ENCODE data around the gene PRKN.

PRKN gene

DNA sequence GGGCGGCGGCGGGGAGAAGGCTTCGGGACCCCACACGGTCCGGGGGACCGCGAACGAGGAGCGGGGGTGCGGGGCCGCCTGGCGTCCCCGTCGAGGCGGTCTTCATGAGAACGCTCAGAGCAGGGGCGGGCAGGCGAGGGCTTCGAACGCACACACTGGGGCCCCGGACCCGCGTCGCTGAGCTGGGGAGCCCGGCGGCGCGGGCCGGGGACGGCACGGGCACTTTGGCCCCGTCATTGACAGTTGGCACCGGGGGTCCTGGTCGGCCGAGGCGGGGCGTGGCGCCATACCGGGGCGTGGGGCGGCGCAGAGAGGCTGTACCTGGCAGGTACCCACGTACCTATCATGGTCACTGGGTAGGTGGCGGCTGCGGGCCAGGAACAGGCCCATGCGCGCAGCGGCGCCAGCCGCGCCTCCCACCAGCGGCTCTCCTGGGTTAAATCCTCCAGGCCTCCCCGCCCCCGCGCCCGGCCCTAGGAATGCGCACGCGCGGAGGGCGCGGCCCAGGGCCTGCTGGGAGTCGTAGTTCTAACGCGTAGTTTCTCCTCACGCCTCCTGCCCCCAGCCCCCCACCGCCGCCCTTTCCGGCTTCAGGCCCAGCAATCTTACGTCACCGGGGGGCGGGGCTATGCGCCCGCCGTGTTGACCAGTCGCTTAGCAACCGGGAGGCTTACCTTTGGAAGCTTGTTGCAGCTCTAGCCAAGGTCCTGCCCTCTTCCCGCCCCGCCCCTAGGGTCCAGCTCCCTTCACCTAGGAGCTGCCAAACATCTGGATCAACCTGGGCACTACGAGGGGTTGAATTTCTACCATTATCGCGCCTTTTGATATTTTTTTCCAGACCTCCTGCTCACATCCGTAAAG is at the start of gene PRKN, which contains the start of gene PACRG:
TSS of gene PRKN (minus strand) at position 445 of the 861 bp plus-strand sequence.
TSS of gene PACRG (plus strand) at position 653 of the 861 bp plus-strand sequence.
- peak; percentile 94 to 99 for DNase-seq

DNA sequence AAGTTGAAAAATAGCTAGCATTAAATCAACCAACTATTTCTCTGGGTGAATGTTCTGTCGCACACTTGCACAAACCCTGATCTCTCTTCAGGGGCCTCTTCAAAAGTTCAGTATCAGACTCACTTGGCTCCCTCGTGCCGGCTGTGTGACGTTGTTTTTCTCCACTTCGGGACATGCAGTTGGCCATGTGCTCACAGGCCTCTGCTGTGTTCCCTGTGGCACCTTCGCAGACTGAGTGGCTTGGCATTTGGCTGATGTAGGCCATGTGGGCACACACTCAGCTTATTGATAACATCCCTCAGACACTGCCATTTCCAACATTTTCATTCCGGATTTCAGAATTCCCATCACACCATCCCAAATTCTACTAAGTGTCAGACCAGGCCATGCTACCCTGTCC is 49.5 kb upstream of the PRKN start:
- no peak for DNase-seq

DNA sequence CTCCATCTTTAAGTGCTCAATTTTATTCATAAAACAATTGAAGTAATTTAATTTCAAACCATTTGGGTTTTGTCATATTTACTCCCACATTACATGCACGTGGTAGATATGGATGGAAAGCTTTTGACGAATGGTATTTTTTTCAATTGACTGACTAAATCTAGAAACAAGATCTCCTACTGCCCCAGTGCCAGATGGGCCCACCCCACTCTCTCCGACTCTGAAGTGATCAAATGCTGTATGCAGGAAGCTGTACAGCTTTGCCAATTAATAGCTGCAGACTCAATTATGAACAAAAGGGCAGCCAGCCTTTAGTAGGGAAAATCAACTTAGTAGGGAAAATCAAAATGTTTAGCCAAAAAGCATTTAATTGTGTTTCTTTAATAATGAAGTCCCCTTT is 46.4 kb upstream of the PRKN start:
- no peak for DNase-seq

DNA sequence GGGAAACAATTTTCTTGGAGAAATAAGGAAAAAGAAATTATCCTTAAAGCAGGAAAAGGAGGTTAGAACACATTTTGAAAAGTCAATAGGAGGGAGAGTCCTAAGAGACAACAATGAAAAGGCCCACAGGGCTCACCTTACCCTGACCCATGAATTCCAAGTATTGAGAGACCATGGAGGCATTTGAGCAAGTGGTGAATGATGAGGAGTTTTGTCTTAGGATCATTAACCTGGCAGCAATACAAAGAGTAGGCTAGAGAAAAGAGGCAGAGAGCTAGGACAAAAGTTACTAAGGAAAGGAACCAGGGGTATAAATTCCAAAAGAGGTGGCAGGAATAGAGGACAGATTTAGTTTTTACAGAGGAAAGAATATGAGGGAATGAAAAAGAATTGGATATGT is 44.9 kb upstream of the PRKN start:
- DNase-seq, result no peak

DNA sequence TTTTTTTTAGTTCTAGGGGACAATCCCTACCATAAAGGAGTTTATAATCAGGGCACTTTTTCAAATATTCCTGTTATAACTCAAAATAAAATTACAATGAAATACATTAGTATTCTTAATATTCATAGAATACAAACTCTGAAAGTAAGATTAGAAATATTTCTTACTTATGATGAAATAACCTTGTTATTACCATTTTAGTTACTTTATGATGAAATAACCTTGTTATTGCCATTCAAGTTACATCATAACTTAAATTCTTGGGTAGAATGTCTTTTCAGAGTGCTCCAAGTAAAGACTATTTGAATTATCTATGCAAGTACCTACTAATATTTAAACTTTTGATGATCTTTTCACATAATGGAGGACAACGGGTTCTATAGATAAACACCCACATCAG is 43.4 kb upstream of the PRKN start:
- no peak for DNase-seq

DNA sequence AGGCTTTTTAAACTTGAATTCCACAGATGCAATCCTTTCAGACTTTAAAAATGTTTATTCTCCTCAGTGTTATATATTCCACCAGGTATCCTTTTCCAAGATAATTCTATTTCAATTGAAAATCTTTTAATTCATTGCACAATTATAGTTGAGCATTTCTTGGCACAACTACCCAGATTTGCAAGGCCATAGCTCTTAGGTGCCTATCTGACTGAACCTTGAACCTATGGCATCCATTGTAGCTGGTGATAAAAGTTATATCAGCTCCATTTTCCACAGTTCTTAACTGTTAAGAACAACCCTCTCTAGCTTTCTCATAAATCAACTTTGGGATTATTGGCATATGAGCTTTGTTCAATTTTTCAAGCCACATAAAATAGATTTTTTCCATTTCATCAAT is 42.6 kb upstream of the PRKN start:
- DNase-seq, result no peak

DNA sequence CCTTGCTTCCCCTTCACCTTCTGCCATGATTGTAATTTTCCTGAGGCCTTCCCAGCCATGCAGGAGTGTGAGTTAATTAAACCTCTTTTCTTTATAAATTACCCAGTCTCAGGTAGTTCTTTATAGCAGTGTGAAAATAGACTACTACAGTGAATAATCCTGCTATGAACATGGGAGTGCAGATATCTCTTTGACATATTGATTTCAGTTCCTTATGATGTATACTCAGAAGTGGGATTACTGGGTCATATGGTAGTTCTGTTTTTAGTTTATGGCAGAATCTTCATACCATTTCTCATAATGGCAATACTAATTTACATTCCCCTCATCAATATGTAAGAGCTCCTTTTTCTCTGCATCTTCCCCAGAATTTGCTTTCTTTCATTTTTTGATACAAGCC is 26.2 kb upstream of the PRKN start:
- DNase-seq, result no peak

DNA sequence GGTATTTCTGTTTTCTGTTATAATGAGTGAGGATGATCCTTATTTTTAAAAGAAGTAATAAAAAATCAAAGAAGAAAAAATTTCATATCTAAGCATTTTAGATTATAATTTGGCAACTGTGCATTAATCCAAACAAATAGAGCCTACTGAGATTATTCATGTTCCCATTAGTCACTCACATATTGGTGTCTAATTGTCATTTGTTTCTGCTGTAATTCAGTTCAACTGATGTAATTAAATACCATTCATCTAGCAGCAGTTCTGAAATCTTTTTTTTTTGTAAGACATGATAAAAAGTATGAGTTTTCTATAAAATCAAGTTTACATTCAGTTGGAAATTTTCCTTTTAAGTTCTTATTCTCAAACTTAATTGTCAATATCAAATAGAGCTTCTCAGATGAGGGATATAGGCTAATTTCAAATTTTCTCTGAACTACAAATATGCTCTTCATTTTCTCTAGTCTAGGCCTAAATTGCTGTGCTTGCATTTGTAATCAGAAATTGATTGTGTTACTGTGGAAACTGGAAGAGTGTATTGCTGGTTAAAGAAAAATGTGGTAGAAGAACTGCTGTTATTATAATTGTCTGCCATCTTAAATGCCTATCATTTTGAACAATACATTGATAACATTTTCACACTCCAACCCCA is 23.8 kb upstream of the PRKN start:
- no peak for DNase-seq

DNA sequence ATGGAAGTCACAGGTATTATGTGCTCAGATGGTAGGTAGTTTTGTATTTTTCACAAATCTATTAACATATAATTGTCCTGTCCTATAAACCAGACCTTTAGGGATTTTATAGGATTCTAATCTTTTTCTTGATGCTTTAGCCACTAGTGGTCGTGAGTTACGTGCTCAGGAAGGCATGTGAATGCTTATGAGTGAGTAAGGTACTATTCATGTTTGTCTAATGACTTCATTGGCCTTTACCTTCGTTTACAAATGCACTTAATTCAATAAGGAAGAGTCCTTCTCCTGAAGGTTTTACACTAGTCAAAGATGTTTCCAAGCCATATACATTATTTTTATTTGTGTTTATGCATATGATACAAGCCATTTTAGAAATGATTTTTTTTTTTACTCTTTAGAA is 23.2 kb upstream of the PRKN start:
- no peak for DNase-seq

DNA sequence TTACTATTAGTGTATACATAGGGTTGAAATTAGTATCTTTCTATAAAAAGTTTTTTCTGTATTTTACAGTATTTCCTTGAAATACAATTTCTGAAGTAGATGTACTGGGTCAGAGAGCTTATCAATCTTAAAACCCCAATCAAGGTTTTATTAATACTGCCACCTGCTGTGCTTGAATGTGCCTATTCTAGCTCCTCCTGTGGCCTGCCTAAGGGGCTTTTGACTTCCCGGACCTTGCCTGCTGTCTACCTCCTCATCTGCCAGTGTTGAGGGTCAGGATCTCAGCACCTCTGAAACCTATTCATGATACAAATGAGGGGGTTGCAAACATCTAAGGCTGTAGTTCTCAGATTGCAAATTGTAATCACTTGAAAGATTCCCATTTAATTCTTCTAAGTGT is 9.4 kb upstream of the PRKN start:
- DNase-seq, result no peak

DNA sequence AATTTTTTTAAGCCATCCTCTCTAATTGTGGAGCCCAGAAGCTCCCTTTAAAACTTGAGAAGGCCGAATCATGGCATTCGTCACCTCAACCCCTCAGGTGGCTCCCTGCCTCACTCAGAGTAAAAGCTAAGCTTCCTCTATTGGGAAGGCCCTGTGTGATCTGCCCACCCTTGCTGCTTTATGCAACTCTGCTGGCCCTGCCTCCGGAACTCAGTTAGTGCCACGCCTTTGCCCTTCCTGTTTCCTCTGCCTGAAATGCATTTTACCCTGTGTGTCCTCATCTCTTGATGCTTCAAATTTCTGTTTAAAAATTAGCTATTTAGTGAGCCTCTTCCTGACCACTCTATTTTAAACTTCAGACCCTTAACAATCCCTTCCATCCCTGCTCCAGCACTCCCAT is 5.9 kb upstream of the PRKN start:
- DNase-seq, result no peak

DNA sequence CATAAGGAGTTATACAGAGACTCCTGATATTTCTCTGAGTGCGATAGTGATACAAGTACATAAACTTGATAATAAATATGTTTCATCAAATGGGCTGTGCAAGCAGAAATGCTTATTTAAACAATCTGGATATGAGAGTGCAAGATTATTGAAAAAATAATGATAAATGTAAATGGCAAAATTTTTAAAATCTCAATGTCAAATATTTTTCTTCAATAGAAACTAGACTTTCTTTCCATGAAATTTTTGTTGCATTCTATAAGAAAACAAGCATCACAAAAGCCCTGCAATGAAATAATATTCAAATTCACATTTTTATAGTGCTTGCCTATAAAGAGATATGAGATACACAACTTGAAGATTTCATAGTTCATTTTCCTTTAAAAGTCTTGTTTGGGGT is 2.9 kb upstream of the PRKN start:
- DNase-seq, result no peak

DNA sequence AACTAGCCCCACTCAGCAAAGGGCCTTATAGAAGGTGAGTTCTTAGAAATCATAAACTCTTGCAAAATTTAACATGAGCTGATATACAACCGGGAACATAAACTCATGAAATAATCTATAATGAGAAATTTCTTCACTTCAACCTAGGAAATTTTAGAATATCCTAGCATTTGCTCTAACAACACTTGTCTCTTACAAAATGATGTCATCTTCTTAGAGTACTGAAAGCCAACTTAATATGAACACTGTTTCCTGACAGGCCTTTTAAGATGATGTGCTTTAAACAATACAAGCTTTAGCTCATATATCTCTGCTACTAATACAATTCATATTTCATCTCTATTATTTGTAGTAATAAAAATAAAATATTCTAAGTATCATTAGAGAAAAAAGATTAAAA is 1.1 kb upstream of the PRKN start:
- DNase-seq, result no peak

DNA sequence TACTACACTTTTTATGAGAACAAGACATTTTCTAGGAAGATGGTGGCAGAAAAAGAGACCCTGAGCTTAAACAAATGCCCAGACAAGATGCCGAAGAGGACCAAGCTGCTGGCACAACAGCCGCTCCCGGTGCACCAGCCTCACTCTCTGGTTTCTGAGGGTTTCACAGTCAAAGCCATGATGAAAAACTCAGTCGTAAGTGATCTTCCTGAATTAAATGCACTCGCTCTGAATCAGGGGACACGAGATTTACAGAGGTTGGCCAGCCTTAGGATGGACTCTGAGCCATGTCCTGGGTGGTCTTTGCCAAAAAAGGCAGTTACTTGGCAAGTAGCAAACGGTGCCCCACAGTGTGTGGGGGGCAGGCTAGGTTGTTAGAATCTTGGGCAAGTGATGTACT is 631 bp upstream of the PRKN start:
- peak in 1 of 2 experiments; percentile 44 for DNase-seq

DNA sequence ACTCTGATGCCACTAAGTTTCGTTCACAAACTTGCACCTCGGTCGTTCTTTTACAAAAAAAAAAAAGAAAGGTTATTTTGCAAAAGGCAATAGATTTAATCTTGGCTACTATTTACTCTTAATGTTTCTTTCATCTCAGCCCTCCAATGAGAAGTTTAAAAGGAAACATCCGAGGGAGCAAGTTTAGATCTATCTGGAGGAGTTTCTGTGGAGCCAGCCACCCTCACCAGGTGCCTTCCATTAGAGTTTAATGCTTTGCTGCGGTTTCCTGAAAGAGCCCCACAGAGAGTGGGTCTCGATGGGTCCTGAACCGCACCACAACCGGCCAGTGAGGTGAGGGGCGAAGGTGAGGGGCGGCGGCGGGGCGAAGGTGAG is 632 bp downstream of the PRKN start:
- peak in 1 of 2 experiments; percentile 40 for DNase-seq

DNA sequence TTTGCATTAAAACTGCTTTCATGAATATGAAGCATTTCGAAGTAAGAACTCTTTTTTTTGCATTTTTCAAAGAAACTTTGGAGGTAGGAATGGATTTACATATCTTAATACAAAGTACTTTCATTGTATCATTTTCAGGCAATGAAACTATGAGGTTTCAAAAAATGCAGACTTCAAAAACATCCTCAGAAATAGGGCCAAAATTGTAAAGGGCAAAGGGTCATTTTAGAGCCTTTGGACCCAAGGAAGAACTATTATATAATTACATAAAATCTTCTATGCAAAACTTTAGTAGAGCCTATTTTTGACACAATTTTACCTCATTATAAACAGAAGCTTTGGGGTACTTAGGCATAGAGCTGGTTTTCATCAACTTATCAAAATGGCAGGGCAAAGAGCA is 4.9 kb downstream of the PRKN start:
- no peak for DNase-seq

DNA sequence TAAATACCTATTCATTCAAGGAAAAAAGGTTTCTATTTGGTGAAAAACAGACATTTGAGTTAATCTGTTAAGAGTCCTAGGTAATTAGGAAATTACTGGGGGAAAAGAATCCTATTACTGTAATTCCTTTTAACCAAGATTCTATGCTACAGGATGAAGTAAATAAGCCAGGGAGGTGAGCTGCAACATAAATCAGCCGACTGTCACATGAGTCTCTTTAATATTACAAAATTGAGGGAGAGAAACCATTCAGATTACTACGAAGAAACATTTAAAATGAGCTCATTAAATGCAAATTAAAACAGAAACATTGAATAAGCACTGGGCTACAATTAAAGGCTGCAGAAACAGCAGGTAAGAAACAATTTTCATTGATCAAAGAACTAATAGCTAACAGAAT is 5.3 kb downstream of the PRKN start:
- no peak for DNase-seq

DNA sequence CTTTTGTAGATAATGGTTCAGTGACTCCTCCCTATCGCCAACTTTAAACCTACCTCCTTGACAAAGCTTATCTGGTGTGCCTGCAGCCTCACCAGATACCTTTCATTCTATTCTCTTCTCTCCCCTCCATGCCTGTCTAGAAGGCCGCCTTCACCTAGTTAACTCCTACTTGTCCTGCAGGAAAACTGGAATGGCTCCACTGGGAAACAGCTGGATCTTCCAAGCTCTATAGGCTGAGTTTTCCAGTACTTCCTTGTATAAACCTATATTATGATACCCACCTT is 6.2 kb downstream of the PRKN start:
- DNase-seq, result no peak

DNA sequence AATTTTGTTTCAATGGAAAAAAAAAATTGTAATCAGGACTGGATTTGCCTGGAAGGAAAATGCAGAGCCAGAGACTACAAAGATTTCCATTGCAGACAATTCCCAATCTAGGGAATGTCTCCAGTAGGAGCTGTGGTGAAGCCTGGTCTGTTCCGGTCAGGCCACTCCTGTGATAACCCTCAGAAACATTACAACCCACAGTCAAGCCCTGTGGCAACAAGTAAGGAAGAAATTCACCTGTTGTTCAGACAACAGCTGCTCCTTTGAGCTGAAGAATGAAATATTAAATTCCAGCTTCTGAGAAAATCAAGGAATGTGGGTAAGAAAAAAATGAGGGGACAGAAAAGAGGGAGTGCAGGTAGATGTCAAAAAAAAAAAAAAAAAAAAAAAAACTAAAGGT is 8.0 kb downstream of the PRKN start:
- no peak for DNase-seq

DNA sequence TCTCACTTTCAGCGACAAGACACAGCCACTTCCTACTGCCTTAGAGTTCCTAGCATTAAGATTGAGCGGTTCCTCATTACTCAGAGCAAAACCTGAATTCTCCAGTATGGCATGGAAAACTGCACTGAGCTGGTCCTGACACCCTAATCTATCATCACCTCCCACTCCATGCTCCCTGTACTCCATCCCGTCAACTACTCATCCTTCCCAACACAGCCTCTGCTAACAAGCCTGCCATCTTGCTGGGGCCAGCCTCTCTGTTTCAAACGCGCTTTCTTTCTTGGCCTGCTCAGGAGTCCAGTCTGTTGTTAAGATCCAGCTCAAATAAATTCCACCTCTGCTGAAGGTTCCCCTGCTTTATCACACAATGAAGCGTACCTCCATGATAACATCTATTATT is 12.0 kb downstream of the PRKN start:
- DNase-seq, result no peak

DNA sequence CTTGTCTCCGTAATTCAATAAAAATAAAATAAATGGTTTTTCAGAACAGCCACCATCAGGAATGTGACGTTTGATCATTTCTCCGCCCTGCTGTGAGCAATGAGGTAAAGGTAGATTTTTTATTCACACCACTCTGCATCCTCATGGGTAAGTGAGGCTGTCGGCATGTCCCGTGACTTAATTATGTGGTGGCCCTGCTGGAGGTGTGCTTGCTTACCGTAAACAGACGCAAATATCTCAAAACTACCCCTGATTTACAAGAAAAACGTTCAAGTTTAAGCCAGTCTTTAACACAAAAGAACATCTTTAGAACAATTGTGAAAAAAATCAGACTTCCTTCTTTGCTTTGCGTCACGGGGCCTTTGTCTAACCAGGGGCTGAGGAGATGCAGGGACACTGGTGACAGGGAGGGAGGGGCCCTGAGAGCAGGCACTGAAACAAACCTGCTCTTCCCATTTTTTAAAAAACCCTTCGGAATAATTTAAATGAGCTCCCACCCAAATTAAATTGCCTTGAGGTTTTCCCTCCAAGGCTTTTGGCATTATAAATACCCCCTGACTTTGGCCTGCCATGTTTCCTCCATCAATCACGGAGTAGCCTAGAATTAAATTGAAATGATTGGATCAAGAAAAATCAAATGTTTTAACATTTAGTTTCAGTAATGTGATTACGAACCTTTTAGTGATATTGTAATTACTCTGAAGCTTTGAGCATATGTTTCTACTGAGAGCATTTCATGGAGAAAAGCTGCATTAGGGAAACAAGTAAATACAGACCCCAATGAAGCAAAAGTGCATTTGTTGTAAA is 13.4 kb downstream of the PRKN start:
- no peak for DNase-seq

DNA sequence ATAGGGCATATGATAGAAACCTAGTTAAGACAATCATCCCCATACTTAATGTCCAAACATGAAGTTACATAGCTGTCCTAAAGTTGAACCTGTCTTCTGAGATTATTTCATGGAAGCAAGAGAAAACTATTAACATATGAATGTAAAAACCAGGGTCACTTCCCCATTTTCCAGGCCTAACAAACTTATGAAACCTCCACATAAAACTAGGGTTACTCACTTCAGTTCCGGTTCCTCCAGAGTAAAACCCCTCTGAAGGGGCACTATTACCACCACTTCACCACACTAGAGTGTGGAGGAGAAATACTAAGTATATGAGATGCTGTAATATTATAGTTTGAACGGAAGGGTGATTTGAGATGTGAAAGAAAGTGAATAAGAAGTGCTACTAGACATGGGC is 14.9 kb downstream of the PRKN start:
- no peak for DNase-seq

DNA sequence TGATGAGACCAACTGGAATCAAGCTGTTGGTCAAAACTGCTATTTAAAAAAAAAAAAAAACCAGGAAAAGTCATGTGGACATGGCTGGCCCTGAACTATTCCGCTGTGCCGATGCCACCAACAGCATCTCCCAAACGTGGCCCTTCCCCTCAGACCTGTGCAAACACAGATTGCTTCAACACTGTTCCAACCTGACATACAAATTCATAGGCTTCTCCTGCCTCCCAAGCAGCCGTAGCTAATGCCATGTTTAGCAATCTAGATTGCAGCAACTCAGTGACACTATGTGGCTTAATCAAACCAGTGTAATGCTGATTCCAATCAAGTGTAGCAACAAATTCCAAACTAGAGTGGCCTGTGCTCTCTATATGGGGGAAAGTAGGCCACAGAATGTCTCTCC is 16.2 kb downstream of the PRKN start:
- no peak for DNase-seq

DNA sequence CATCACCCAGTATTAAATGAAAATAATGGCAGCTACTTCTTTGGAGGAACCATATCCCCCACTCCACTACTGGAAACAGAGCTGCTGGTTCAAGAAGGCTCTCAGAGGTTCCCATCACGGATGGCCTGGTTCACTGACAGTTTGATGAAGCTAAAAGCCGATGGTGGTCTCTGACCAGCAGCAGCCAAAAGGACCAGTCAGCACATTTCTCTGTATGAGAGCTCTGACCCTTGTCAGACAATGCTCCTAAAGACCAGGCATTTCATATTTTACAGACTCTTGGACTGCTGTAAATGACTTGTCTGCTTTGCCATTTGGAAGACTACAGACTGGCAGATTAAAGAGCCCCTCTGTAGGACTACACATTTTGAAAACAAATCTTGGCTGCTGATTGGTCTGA is 16.6 kb downstream of the PRKN start:
- no peak for DNase-seq

All from NCI-H526 (cell line).